ENCODE data around the gene RPLP2. TPM values are rescaled to one million over a fixed set of nuclear protein-coding genes. Genes with fewer than 3 reads are reported as not detected.

The RPLP2 gene
- total and polyA plus RNA-seq, 8 donors: 761 to 1,687 (median 1,137) TPM

GRCh38 chr11:794766-795633 lies 14.8 kb upstream of the RPLP2 start:
- WGBS, 2 donors: 10 to 14% methylated on average over 36 to 38 of the region's 38 CpGs
- Histone ChIP-seq H3K27me3 (no peaks in the 10 kb centered on the region), H3K27ac (peak overlapping the region; percentile 86 to 90 (median 88)), H3K4me1 (peaks cover 8 to 17% (median 8%) of the 10 kb centered on the region in 3 donors), H3K36me3 (peaks cover 0 to 14% (median 4%) of the 10 kb centered on the region in 3 donors), H3K4me3 (peak overlapping the region; percentile 42 to 85 (median 66)), H3K9me3 (no peaks in the 10 kb centered on the region)
- DNase-seq: peak; percentile 88 to 97 (median 94)
- intact Hi-C loops (cut with DNase I): no loop called here
- ATAC-seq: peak; percentile 46 to 51 (median 49)
- no peak for TF ChIP-seq CTCF (IDR thresholded peaks at IDR 0.05)
- FAIRE-seq: no peak

DNA sequence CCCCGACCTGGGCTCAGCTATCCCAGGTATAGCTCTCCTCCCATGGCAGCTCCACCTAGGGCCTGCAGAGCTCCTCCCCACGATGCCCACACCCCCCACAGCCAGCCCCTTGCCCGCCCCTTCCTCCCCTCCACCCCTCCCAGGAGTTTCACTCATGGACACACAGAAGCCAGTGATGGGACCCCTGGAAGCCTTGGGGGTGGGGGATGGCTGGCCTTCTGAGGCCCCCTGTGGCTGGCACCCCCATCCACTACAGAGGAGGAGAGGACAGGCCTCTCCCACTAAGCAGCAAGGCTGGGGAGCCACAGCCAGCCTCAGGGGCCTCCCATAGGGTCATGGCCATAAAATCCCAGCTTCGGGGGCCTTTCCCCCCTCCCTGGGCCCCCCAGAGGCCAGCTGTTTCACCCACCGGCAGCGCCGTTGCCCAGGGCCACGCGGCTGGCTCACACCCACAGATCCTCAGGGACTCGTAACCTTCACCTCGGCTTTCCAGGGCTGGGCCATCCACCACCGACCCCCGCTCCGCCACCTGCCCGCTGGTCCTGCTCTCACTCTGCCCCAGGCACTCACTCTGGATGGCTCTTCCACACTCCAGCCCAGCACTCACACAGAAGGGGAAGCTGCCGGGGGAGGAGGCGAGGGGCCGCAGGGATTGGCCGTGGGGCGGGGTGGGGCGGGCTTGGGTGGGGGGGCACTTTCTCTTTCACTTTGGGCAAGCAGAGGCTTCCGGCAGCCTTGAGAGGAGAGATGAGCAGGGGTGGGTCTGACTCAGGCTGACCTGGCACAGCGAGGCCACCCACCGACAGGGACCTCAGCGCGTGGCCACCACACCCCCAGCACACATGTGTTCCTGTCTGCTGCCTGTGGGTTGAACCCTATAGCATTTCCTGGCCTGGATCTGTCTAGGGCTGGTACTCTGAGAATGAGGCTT lies 13.9 kb upstream of the RPLP2 start:
- peak overlapping the region; percentile 86 to 90 (median 88) for H3K27ac ChIP-seq
- peaks cover 0 to 14% (median 4%) of the 10 kb centered on the region in 3 donors for H3K36me3 ChIP-seq
- H3K4me3 ChIP-seq: peak overlapping the region; percentile 42 to 85 (median 66)
- no peaks in the 10 kb centered on the region for H3K27me3 ChIP-seq
- no peaks in the 10 kb centered on the region for H3K9me3 ChIP-seq
- 1 to 4% methylated on average over 26 of the region's 26 CpGs for whole genome bisulfite sequencing, 2 donors
- DNase-seq (peak; percentile 74 to 89 (median 80)), ATAC-seq (peak; percentile 38 to 61 (median 58)), FAIRE-seq (no peak)
- intact Hi-C loops (cut with DNase I): no loop called here
- no peak for TF ChIP-seq CTCF (IDR thresholded peaks at IDR 0.05)
- H3K4me1 ChIP-seq: peaks cover 8 to 17% (median 8%) of the 10 kb centered on the region in 3 donors

DNA sequence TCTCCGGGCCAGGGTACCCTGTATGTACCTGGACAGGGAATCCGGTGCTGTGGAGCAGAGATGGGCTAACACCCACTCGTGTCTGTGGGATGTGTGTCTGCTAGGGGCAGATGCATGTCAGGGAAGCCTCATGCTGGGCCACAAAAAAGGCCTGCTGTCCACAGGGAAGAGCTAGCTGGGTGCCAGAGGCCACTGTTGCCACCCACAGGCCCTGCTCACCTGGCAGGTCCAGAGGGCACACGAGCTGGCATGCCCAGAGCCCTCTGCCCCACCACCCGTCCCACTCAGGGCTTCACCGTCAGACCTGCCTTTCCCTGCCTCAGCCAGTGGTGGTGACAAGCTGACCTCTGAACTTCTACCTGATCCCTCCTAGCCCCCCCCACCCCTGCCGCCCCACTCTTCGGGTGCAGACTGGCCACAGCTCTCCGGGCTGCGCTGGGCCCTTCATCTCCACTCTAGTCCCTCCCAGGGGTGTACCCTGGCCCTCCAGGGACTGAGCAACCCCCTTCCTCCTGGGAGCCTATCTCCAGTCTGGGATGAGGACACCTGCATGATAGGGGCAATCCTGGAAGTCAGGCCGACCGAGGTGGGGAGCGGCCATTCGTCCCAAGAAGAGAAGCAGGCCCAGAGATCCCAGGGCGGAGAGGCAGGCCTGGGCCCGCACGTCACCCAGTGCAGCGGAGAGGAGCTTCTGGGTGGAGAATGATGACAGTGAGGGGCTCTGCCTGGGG lies 13.0 kb upstream of the RPLP2 start:
- no peaks in the 10 kb centered on the region for H3K27me3 ChIP-seq
- no peak for FAIRE-seq
- H3K27ac ChIP-seq: peak overlapping the region; percentile 86 to 90 (median 88)
- H3K9me3 ChIP-seq: no peaks in the 10 kb centered on the region
- DNase-seq: peak in 2 of 6 donors; percentile 59 to 82
- H3K4me3 ChIP-seq: peak overlapping the region; percentile 60 to 85 (median 70)
- 16% methylated on average over 17 to 18 of the region's 18 CpGs for WGBS, 2 donors
- no peak for TF ChIP-seq CTCF (IDR thresholded peaks at IDR 0.05)
- ATAC-seq: no peak
- H3K36me3 ChIP-seq: peaks cover 0 to 10% (median 4%) of the 10 kb centered on the region in 3 donors
- H3K4me1 ChIP-seq: peaks cover 8 to 17% (median 8%) of the 10 kb centered on the region in 3 donors
- intact Hi-C loops (cut with DNase I): no loop called here

GRCh38 chr11:797296-798092 lies 12.3 kb upstream of the RPLP2 start:
- 0% methylated on average over 55 to 57 of the region's 57 CpGs for WGBS, 2 donors
- Histone ChIP-seq H3K27me3 (no peaks in the 10 kb centered on the region), H3K4me1 (peaks cover 8 to 17% (median 8%) of the 10 kb centered on the region in 3 donors), H3K4me3 (peak overlapping the region; percentile 60 to 85 (median 70)), H3K27ac (peak overlapping the region; percentile 86 to 90 (median 88)), H3K9me3 (no peaks in the 10 kb centered on the region), H3K36me3 (peaks cover 0 to 5% (median 0%) of the 10 kb centered on the region in 3 donors)
- TF ChIP-seq CTCF (IDR thresholded peaks at IDR 0.05): no peak
- no peak for FAIRE-seq
- peak; percentile 63 to 90 (median 75) for DNase-seq
- ATAC-seq: peak; percentile 2 to 60 (median 23)
- intact Hi-C loops (cut with DNase I): no loop called here

Measured in pancreas (tissue), 10 donors.